DOHH2 (cell line): Measurements from ENCODE around the gene ZNF638.

ENCODE experiments used
- EZH2phosphoT487 ChIP-seq: fragments of 200-600 bp; sonication (generic); IDR thresholded peaks from 2 replicates; pipeline ENCODE4 v1.6.1; 2017; ENCODE audit warnings: borderline replicate concordance, mild to moderate bottlenecking, antibody characterized with exemption, low read length, moderate library complexity, mixed read lengths
- TF ChIP-seq, protein P1 (sequence below): fragments of 200-600 bp; sonication (generic); IDR thresholded peaks from one replicate; pipeline ENCODE4 v1.5.1; 2014; ENCODE audit warnings: antibody characterized with exemption, mild to moderate bottlenecking, low read depth, low read length; ENCODE audit not compliant: poor library complexity, severe bottlenecking

DNA sequence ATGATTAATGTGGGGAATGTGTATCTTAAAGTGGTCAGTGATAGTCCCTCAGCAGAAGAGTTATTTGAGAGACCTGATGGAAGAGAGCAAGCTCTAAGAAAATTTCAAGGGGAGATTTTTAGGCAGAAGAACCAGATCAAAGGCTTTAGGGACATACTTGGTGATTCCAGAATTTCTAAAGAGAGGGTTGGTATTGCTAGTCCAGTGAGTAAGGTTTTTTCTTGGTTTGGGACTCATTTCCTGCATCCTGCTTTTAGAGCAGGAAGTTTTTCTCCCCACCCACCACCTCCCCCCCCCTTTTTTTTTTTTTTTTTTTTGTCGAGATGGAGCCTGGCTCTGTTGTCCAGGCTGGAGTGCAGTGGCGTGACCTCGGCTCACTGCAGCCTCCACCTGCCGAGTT is 79.1 kb downstream of the ZNF638 start:
- TF ChIP-seq, protein P1, sequence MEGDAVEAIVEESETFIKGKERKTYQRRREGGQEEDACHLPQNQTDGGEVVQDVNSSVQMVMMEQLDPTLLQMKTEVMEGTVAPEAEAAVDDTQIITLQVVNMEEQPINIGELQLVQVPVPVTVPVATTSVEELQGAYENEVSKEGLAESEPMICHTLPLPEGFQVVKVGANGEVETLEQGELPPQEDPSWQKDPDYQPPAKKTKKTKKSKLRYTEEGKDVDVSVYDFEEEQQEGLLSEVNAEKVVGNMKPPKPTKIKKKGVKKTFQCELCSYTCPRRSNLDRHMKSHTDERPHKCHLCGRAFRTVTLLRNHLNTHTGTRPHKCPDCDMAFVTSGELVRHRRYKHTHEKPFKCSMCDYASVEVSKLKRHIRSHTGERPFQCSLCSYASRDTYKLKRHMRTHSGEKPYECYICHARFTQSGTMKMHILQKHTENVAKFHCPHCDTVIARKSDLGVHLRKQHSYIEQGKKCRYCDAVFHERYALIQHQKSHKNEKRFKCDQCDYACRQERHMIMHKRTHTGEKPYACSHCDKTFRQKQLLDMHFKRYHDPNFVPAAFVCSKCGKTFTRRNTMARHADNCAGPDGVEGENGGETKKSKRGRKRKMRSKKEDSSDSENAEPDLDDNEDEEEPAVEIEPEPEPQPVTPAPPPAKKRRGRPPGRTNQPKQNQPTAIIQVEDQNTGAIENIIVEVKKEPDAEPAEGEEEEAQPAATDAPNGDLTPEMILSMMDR: no peak
- no peak for TF ChIP-seq EZH2phosphoT487
